Measurements from ENCODE around the gene PDE7B. TPM values are rescaled to one million over a fixed set of nuclear protein-coding genes. Genes with fewer than 3 reads are reported as not detected.

PDE7B gene
- total and polyA plus RNA-seq, 8 donors = 1.3 to 4.7 (median 3.6) TPM

GRCh38 chr6:135953818-135954217 lies 102.3 kb downstream of the PDE7B start:
- H3K36me3 ChIP-seq = no peaks in the 10 kb centered on the region
- TF ChIP-seq CTCF (IDR thresholded peaks at IDR 0.05) = no peak
- no peak for ATAC-seq
- H3K27ac ChIP-seq = no peak overlapping the region
- no peaks in the 10 kb centered on the region for H3K27me3 ChIP-seq
- intact Hi-C loops (cut with DNase I) = no loop called here
- no peak for DNase-seq
- H3K4me3 ChIP-seq = no peak overlapping the region
- H3K9me3 ChIP-seq = no peaks in the 10 kb centered on the region
- H3K4me1 ChIP-seq = peaks cover 0 to 5% of the 10 kb centered on the region in 2 donors

DNA sequence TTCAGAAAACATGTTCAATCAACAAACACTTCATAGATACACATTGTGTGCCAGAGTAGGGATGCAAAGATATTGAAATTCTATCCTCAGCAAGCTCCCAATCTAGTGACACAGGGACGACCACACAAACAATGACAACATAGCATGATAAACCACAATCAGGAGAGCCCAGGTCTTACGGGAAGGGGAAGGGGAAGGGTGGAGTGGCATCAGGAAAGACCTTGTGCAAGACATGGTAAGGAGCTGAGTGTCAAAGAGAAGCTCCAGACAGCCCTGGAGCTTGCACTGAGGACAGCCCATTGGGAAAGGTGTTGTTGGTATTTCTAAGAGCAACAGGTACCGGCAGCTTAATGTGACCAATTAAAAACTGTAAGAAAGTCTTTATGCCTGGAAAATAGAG lies 103.6 kb downstream of the PDE7B start:
- ATAC-seq = no peak
- no peak for DNase-seq
- peaks cover 0 to 5% of the 10 kb centered on the region in 2 donors for H3K4me1 ChIP-seq
- H3K27me3 ChIP-seq = no peaks in the 10 kb centered on the region
- intact Hi-C loops (cut with DNase I) = no loop called here
- H3K36me3 ChIP-seq = no peaks in the 10 kb centered on the region
- H3K9me3 ChIP-seq = no peaks in the 10 kb centered on the region
- TF ChIP-seq CTCF (IDR thresholded peaks at IDR 0.05) = no peak
- H3K27ac ChIP-seq = no peak overlapping the region
- no peak overlapping the region for H3K4me3 ChIP-seq

- DNase-seq (no peak), ATAC-seq (no peak)
- Histone ChIP-seq H3K27me3 (no peaks in the 10 kb centered on the region), H3K36me3 (no peaks in the 10 kb centered on the region), H3K4me3 (no peak overlapping the region), H3K4me1 (no peaks in the 10 kb centered on the region), H3K27ac (no peak overlapping the region), H3K9me3 (peaks cover 0 to 4% of the 10 kb centered on the region in 2 donors)
- no peak for TF ChIP-seq CTCF (IDR thresholded peaks at IDR 0.05)
- intact Hi-C loops (cut with DNase I) = no loop called here
These were observed 111.2 kb downstream of the PDE7B start for GRCh38 chr6:135962731-135963130.

- no peak for TF ChIP-seq CTCF (IDR thresholded peaks at IDR 0.05)
- Histone ChIP-seq H3K4me1 (no peaks in the 10 kb centered on the region), H3K9me3 (peaks cover 0 to 2% of the 10 kb centered on the region in 2 donors), H3K27ac (no peak overlapping the region), H3K27me3 (no peaks in the 10 kb centered on the region), H3K4me3 (no peak overlapping the region), H3K36me3 (no peaks in the 10 kb centered on the region)
- intact Hi-C loops (cut with DNase I) = no loop called here
- ATAC-seq (no peak), DNase-seq (no peak)
These were observed 119.2 kb downstream of the PDE7B start for GRCh38 chr6:135970750-135971149.

DNA sequence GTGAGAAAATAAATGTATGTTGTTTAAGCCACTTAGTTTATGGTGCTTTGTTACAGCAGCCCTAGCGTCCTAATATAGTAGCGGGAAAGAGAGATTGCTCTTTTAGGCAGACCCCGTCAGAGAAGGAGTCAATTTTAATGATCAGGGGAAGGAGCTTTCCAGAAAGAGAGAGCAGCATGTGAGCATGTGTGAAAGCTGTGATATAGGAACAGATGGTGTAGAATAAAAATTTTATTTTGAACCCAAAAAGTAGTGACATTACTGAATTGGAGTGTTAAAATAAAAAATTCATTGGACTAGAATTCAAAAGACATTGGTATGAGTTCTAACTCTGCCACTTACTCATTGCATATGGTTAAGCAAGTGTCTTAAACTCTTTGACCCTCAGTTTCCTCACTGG lies 119.8 kb downstream of the PDE7B start:
- H3K4me1 ChIP-seq = no peaks in the 10 kb centered on the region
- no peaks in the 10 kb centered on the region for H3K9me3 ChIP-seq
- H3K36me3 ChIP-seq = no peaks in the 10 kb centered on the region
- TF ChIP-seq CTCF (IDR thresholded peaks at IDR 0.05) = no peak
- DNase-seq = no peak
- intact Hi-C loops (cut with DNase I) = no loop called here
- H3K27ac ChIP-seq = no peak overlapping the region
- H3K27me3 ChIP-seq = no peaks in the 10 kb centered on the region
- no peak overlapping the region for H3K4me3 ChIP-seq
- ATAC-seq = no peak
